NCI-H345 treated with DMSO at 0.1 percent for 48 hours (cell line): ENCODE results near the gene TUBGCP6.

Experiments used
- DNase-seq: peaks from one replicate; lab custom pipeline; 2025; ENCODE audit not compliant: unreplicated experiment; lab: John Stamatoyannopoulos, UW

The TUBGCP6 gene

GRCh38 chr22:50251477-50252081 lies 6.8 kb upstream of the TUBGCP6 start:
- no peak for DNase-seq

DNA sequence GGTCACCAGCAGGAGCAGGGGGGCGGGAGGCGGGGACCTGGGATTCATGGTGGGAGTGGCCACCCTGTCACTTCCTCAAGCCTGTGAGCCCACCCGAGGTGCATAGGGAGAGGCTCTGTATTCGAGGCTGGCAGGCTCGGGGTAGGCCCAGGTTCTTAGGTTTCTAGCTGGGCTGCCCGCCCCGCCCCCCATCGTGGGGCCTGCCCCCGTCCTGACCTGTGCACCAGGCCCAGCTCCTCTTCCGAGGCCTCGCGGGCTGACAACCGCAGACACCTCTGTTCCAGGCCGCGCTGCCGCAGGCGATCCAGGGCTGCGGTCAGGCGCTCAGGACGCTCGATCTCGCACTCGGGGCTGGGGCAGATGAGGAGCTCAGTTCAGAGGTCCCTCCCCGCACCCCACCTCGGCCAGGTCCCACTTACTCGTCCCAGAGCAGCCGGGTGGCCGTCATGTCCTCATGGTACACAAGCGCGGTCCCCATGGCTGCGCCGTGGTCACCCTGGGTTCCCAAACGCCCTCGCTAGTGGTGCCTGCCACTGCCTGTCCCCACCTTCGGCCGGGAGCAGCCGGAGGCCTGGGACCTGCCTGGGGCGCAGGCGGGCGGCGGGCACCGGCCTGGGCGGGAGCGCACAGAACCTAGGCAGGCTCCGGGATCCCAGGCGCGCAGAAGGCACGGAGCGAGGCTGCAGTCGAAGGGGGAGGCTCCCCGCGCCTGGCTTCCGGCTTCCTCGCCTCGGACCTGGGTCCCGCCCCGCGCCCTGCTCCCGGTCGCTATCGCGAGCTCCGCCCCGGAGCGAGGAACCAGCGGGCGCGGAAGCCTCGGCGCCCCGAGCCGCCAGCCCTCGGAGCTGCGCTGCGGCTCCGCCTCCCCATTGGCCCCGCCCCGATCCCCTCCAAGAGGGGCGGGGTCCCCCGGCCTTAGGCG lies 6.0 kb upstream of the TUBGCP6 start, which contains the start of gene HDAC10:
Gene HDAC10, minus strand, starts transcription at position 711 of the 922 bp plus-strand sequence. Its CDS starts 233 bp downstream, at position 478.
- DNase-seq: no peak

DNA sequence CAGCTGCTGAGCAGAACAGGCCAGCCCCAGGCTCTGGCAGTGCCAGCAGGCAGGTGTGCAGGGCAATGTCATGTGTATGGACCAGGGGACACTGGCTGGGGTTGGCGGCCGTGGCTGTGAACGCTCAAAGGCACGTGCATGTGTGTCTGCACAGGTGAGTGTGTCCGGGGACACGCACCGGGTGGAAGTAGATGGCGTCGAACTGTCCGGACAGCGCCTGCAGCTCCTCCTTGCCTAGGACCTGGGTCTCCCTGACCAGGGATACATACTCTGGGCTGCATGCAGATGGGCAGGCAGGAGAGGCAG lies 5.4 kb upstream of the TUBGCP6 start:
- DNase-seq: no peak

- no peak for DNase-seq
Observed at GRCh38 chr22:50249341-50250248, 4.8 kb upstream of the TUBGCP6 start.

DNA sequence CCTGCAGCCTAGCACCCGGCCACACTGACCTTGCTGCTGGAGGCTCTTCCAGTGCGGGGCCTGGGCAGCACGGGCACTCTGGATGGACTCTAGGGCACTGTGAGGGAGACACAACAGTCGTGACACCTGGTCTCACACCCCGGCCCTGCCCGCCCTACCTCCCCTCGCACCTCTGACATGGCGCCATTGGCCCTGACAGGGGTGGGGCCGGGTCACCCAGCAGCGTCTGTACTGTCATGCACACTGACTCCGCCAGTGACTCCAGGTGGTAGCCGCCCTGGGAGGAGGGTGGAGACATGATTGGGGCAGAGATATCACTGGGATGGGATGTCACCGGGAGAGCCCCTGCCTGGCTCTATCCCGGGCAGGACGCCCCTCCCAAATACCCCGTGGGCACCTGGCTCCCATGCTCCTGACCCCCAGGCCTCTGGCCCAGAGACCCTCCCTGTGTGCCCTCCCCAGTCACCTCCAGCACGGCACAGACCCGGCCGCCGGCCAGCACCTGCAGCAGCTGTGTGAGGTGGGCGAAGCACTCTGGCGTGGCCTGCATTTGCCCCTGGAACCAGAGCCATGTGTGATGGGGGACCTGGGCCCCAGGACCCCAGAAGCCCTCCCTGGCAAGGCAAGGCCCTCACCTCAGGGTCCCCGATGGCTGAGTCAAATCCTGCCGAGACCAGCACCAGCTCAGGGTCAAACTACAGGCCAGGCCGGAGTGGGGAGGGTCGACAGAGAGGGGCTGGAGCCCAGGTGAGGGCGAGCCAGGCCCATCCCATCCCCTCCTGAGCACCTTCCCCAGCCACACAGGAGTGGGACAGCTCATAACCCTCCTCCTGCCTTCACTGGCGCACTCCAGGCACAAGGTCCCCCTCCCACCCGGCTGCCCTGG lies 3.6 kb upstream of the TUBGCP6 start:
- DNase-seq: no peak

DNA sequence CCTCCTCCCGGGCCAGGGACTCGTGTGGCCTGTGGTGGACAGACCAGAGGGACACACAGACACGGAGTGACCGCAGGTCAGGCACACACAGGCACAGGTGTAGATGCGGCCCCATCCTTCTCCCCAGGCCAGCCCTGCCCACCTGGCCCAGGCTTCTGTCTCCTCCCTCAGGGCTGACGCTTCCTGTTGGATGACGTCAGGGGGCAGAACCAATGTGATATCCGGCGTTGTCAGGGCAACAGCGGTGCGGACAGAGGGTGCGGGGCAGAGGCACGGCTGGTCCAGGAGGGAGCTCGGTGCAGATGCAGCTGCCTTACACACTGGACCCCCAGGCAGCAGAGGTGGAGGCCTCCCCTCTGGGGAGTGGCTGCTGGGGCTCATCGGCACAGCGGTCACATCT lies 2.9 kb upstream of the TUBGCP6 start:
- no peak for DNase-seq

DNA sequence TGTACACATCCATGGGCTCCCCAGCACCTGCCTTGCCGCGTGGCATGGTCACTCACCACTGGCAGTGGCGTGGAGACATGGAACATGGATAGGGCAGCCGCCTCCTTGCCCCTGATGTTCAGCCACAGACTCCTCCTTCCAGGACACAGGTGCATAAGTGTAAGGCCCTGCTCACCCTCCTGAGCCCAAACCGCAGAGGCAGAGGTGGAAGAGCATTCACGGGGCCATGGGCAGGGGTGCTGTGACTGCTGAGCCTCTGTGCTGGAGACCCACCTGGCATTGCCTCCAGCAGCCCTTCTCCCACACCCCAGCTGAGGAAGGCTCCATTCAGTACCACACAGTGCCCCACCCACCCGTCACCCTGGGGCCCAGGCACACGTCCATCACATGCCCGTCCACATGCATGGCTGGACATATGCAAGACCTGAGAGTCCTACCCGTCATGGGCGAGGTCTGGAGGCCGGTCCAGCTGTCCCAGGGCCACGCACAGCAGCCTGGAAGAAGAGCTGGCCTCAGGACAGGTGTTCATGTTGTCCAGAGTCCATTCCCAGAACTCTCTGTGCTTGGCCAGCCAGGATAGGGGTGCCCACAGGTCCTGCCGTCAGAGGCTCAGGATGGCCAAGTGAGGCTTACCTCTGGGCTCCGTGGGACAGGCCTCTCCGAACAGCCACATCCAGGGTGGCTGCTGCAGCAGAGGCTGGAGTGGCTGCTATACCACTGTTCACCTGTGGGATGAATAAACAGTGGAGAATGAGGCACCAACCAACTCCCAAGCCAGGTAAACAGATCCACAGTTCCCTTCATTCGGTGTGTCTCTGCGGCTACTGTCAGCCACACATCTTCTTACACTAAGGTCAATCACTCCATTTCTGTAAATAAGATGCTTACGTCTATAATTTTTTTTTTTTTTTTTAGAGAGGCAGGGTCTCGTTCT lies 1.7 kb upstream of the TUBGCP6 start:
- no peak for DNase-seq

GRCh38 chr22:50245214-50246072 lies 620 bp upstream of the TUBGCP6 start:
- DNase-seq: no peak

DNA sequence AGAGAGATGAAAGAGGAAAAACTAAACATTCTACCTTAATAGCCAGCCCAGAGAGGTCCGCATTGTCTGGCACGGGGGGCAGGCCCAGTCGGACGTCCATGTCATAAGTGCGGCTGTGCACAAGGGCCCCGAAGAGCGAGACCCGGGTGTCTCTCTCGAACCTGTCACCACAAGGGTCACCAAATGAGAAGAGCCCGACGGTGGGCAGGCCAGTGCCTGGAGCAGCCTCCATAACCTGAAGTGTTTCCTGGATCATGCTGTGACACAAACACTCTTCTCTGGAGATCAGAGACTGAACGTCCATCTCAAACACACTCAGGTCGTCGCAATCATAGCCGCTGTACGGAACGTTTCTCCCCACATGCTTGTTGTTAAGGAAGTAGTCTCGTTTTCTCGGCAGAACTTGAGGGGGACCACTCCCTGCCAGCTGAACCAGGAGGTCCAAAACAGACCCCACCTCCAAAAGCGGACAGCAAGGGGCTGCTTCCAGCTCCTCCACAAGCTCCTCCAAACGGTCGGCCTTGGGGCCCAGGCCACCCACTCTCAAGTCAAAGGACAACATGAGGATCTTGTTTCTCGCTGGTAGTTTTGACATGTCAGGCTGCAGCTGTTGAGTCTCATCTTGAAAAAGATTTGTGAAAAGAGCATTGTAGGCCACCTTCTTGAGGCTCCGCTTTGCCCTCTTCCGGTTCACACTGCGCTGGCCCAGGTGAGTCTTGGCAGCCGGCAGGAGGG lies 971 bp downstream of the TUBGCP6 start:
- DNase-seq: no peak

GRCh38 chr22:50242406-50242949 lies 2.3 kb downstream of the TUBGCP6 start:
- DNase-seq: no peak

DNA sequence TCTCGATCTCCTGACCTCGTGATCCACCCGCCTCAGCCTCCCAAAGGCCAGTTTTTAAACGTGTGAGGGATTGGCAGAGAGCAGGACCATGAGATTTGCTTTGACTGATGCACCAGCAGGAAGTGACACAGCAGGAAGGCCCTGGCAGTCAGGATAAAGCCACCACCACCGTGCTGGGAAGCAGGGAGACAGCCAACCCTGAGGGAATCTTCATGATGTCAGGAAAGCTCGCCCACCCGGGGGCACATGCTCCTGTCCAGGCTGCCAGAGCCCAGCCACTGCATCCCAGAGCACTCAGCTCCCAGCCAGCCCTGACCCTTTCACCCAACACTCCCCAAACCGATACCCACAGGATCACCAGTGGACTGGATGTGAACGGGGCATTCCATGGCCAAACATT lies 6.1 kb downstream of the TUBGCP6 start:
- no peak for DNase-seq

DNA sequence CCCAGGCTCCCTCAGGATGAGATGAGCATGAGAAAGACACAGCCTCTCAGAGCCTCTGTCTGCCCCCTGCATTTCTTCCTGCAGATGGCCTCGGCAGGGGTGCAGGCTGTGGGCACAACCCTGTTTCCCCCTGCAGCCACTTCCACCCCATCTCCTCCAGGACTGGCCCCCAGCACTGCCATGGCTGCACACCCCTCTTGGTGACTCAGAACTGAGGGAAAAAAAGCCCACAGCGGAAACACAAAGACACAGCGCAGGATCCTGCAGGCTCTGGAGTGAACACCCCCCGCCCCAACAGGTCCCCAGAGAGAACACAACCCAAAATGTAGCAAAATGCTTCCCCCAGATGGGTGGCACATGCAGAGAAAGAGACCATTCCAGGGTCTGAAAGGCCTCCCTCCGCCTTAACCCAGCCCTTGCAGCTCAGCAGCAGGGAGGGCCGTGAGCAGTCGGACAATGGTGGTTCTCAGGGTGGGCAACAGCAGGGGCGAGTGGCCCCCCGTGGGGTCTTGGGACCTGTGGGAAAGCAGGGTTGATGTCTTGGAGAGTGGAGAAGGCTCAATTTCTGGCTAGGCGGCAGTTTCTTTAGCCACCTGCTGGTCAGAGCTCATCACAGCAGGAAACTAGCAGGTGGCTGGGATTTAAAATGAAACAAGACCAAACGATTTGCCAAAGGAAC lies 8.0 kb downstream of the TUBGCP6 start:
- DNase-seq: no peak

- no peak for DNase-seq
Observed at GRCh38 chr22:50233223-50233622, 11.6 kb downstream of the TUBGCP6 start.

- no peak for DNase-seq
Observed at GRCh38 chr22:50232481-50233151, 12.2 kb downstream of the TUBGCP6 start.

DNA sequence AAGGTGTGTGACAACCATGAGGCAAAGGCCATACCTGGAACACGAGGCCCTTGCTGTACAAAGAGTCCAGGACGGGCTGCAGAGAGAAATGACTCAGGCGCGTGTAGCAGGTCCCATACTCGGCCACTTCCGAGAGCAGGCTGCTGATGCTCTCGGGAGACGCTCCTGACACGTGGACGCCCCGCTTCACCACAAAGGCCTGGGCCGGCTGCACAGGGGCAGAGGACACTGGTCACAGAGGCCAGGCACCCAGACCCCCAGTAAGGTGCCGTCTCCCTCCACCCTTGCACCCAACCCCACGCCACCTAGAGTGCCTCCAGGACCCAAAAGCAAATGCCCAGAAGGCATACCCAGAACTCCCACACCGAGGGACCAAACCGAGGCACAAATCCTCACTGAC lies 15.5 kb downstream of the TUBGCP6 start:
- no peak for DNase-seq

- no peak for DNase-seq
Observed at GRCh38 chr22:50228366-50228765, 16.5 kb downstream of the TUBGCP6 start.
